WTC11 (cell line): ENCODE measurements around the gene CENPA. TPM values are rescaled to one million over a fixed set of nuclear protein-coding genes. Genes with fewer than 3 reads are reported as not detected.
A peak's percentile ranks its signal among the peaks of the same experiment; 100 is the strongest.

Source experiments
- ATAC-seq: fragments of 200-7000 bp; cut with Tn5 transposase; 2 replicates; pipeline ENCODE4 v1.10.0; 2021; ENCODE audit warnings: mild to moderate bottlenecking, moderate library complexity
- CTCF ChIA-PET: fragments of 300-600 bp; sonication (Branson Sonifier 250); formaldehyde crosslinking; loops from one replicate; lab custom pipeline; 2021; ENCODE audit warnings: antibody characterized with exemption; lab: Charles Lee
- POLR2A ChIA-PET: fragments of 350-600 bp; sonication (Branson Sonifier 250); formaldehyde crosslinking; loops from one replicate; lab custom pipeline; 2021; ENCODE audit warnings: antibody characterized with exemption; lab: Charles Lee
- DNase-seq: peaks from one replicate; pipeline ENCODE4 v3.0.0; 2021; ENCODE audit warnings: low spot score
- H3K27ac Mint-ChIP-seq: 2 replicates; pipeline ENCODE4 v1.8.0; 2021; ENCODE audit warnings: mixed read lengths
- H3K27me3 Mint-ChIP-seq: 2 replicates; pipeline ENCODE4 v1.8.0; 2021; ENCODE audit warnings: low read depth, mild to moderate bottlenecking, moderate library complexity, mixed read lengths
- H3K36me3 Mint-ChIP-seq: 2 replicates; pipeline ENCODE4 v1.8.0; 2021; ENCODE audit warnings: mixed read lengths
- H3K4me1 Mint-ChIP-seq: 2 replicates; pipeline ENCODE4 v1.8.0; 2022; ENCODE audit warnings: mixed read lengths
- H3K4me3 Mint-ChIP-seq: 2 replicates; pipeline ENCODE4 v1.8.0; 2021; ENCODE audit warnings: mild to moderate bottlenecking, moderate library complexity, mixed read lengths
- H3K9me3 Mint-ChIP-seq: 2 replicates; pipeline ENCODE4 v1.8.0; 2021; ENCODE audit warnings: mixed read lengths
- CDX4 ChIP-seq: fragments of 250-450 bp; sonication (Bioruptor Pico); IDR thresholded peaks from 2 replicates; pipeline ENCODE4 v1.9.0; 2021; ENCODE audit warnings: moderate library complexity, mild to moderate bottlenecking, inconsistent platforms, borderline replicate concordance
- CTCF ChIP-seq: fragments of 200-600 bp; IDR thresholded peaks from 2 replicates; pipeline ENCODE4 v1.8.0; 2022; ENCODE audit warnings: antibody characterized with exemption
- FOXJ3 ChIP-seq: sonication (generic); formaldehyde crosslinking; IDR thresholded peaks from 2 replicates; pipeline ENCODE4 v1.9.0; 2021; ENCODE audit warnings: missing genetic modification reagents, mild to moderate bottlenecking, borderline replicate concordance
- HMGXB4 ChIP-seq: sonication (generic); formaldehyde crosslinking; IDR thresholded peaks from 2 replicates; pipeline ENCODE4 v1.8.1; 2023; ENCODE audit warnings: mild to moderate bottlenecking, moderate library complexity, missing genetic modification reagents
- IRF1 ChIP-seq: sonication (generic); formaldehyde crosslinking; IDR thresholded peaks from 2 replicates; pipeline ENCODE4 v1.8.0; 2023; ENCODE audit warnings: missing genetic modification reagents
- KAT7 ChIP-seq: sonication (generic); formaldehyde crosslinking; IDR thresholded peaks from 2 replicates; pipeline ENCODE4 v1.8.1; 2023; ENCODE audit warnings: missing genetic modification reagents, mild to moderate bottlenecking, borderline replicate concordance
- NFATC4 ChIP-seq: fragments of 250-450 bp; sonication (Bioruptor Pico); IDR thresholded peaks from 2 replicates; pipeline ENCODE4 v1.9.0; 2021; ENCODE audit warnings: mild to moderate bottlenecking
- NFE2L1 ChIP-seq: sonication (generic); formaldehyde crosslinking; IDR thresholded peaks from 2 replicates; pipeline ENCODE4 v1.8.1; 2023; ENCODE audit warnings: missing genetic modification reagents
- RELA ChIP-seq: sonication (generic); formaldehyde crosslinking; IDR thresholded peaks from 2 replicates; pipeline ENCODE4 v1.8.1; 2022; ENCODE audit warnings: missing genetic modification reagents, mild to moderate bottlenecking, borderline replicate concordance
- USF1 ChIP-seq: sonication (generic); formaldehyde crosslinking; IDR thresholded peaks from 2 replicates; pipeline ENCODE4 v1.8.0; 2022; ENCODE audit warnings: mild to moderate bottlenecking, missing genetic modification reagents
- USF2 ChIP-seq: sonication (generic); formaldehyde crosslinking; IDR thresholded peaks from 2 replicates; pipeline ENCODE4 v1.8.1; 2023; ENCODE audit warnings: mild to moderate bottlenecking, missing genetic modification reagents, moderate library complexity
- ZBTB21 ChIP-seq: sonication (generic); formaldehyde crosslinking; IDR thresholded peaks from 2 replicates; pipeline ENCODE4 v1.8.1; 2023; ENCODE audit warnings: mild to moderate bottlenecking, missing genetic modification reagents, borderline replicate concordance
- ZNF138 ChIP-seq: sonication (generic); formaldehyde crosslinking; conservative IDR thresholded peaks from 2 replicates; pipeline ENCODE4 v1.8.1; 2022; ENCODE audit warnings: mild to moderate bottlenecking, moderate library complexity, missing genetic modification reagents
- ZNF317 ChIP-seq: sonication (generic); formaldehyde crosslinking; IDR thresholded peaks from 2 replicates; pipeline ENCODE4 v1.8.1; 2023; ENCODE audit warnings: low read depth, mild to moderate bottlenecking, moderate library complexity, missing genetic modification reagents, borderline replicate concordance
- ZNF396 ChIP-seq: fragments of 250-450 bp; sonication (Bioruptor Pico); IDR thresholded peaks from 2 replicates; pipeline ENCODE4 v1.8.0; 2021; ENCODE audit warnings: mild to moderate bottlenecking, moderate library complexity, borderline replicate concordance
- ZNF423 ChIP-seq: fragments of 250-450 bp; sonication (Bioruptor Pico); IDR thresholded peaks from 2 replicates; pipeline ENCODE4 v2.1.2; 2022; ENCODE audit warnings: mild to moderate bottlenecking, moderate library complexity
- ZNF671 ChIP-seq: fragments of 250-450 bp; sonication (Bioruptor Pico); IDR thresholded peaks from 2 replicates; pipeline ENCODE4 v1.8.0; 2021; ENCODE audit warnings: mild to moderate bottlenecking
- total RNA-seq: library from RNA; stranded (reverse); gene quantifications from 3 replicates; pipeline ENCODE4 v1.2.3, GENCODE V29; 2021
- TF ChIP-seq, protein P1 (sequence below): sonication (generic); formaldehyde crosslinking; IDR thresholded peaks from 2 replicates; pipeline ENCODE4 v1.8.1; 2023; ENCODE audit warnings: mild to moderate bottlenecking, missing genetic modification reagents

CENPA gene
- total RNA-seq, 1 experiment from 2014 or later: 45.6 TPM

DNA sequence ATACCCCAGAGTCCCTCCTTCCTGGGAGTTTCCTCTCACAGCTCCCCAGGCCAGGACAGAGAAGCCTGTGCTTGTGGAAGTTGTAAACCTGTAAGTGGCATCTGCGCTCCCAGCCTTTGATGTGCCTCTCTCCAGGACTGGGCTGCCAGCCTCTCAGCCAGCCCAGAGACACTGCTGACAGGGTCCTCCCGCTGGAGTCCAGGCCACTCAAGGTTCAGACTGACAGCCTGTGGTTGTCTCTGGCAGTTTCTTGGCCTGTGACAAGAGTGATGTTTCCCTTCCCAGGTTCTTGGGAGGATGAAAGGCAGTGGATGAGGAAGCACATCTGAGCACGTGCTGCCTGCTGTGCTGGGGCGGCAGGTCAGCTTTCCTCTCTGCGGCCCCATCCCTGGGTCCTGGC is 18.7 kb upstream of the CENPA start:
- no peak for DNase-seq
- POLR2A ChIA-PET: no interaction called here
- CTCF ChIA-PET: no interaction called here
- Mint-ChIP-seq H3K4me3 (no peak overlapping the region), H3K9me3 (no peaks in the 10 kb centered on the region), H3K27ac (no peak overlapping the region), H3K27me3 (peaks cover 14% of the 10 kb centered on the region), H3K36me3 (no peaks in the 10 kb centered on the region), H3K4me1 (peaks cover 7% of the 10 kb centered on the region)
- no peak for TF ChIP-seq USF2 (CRISPR knock-in tag)
- no peak for TF ChIP-seq ZNF671 (CRISPR knock-in tag)
- TF ChIP-seq USF1: no peak
- TF ChIP-seq ZNF423 (CRISPR knock-in tag): peak; percentile 37; the same call in 1 of the 2 replicates
- no peak for ATAC-seq

GRCh38 chr2:26767894-26768487 is 17.9 kb upstream of the CENPA start:
- no peaks in the 10 kb centered on the region for H3K36me3 Mint-ChIP-seq
- no peak for DNase-seq
- no peak overlapping the region for H3K27ac Mint-ChIP-seq
- ATAC-seq: no peak
- CTCF ChIA-PET: no interaction called here
- no peaks in the 10 kb centered on the region for H3K9me3 Mint-ChIP-seq
- peaks cover 7% of the 10 kb centered on the region for H3K4me1 Mint-ChIP-seq
- no peak overlapping the region for H3K4me3 Mint-ChIP-seq
- H3K27me3 Mint-ChIP-seq: peaks cover 13% of the 10 kb centered on the region
- POLR2A ChIA-PET: no interaction called here
- TF ChIP-seq CDX4 (CRISPR knock-in tag): no peak
- TF ChIP-seq ZNF138 (CRISPR knock-in tag): no peak
- TF ChIP-seq ZNF317: no peak
- no peak for TF ChIP-seq RELA
- no peak for TF ChIP-seq NFATC4
- no peak for TF ChIP-seq IRF1 (CRISPR knock-in tag)
- TF ChIP-seq CTCF: no peak
- TF ChIP-seq HMGXB4: no peak
- no peak for TF ChIP-seq KAT7 (CRISPR knock-in tag)
- no peak for TF ChIP-seq NFE2L1
- TF ChIP-seq, protein P1, sequence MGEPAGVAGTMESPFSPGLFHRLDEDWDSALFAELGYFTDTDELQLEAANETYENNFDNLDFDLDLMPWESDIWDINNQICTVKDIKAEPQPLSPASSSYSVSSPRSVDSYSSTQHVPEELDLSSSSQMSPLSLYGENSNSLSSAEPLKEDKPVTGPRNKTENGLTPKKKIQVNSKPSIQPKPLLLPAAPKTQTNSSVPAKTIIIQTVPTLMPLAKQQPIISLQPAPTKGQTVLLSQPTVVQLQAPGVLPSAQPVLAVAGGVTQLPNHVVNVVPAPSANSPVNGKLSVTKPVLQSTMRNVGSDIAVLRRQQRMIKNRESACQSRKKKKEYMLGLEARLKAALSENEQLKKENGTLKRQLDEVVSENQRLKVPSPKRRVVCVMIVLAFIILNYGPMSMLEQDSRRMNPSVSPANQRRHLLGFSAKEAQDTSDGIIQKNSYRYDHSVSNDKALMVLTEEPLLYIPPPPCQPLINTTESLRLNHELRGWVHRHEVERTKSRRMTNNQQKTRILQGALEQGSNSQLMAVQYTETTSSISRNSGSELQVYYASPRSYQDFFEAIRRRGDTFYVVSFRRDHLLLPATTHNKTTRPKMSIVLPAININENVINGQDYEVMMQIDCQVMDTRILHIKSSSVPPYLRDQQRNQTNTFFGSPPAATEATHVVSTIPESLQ (CRISPR knock-in tag): no peak
- no peak for TF ChIP-seq ZNF396 (CRISPR knock-in tag)
- no peak for TF ChIP-seq FOXJ3 (CRISPR knock-in tag)
- no peak for TF ChIP-seq ZBTB21
- no peak for TF ChIP-seq USF2 (CRISPR knock-in tag)
